CD4-positive, alpha-beta T cell treated with Interleukin-15 for 4 hours (primary cell): ENCODE measurements around the gene HES1.

Source experiments
- DNase-seq: peaks from one replicate; pipeline ENCODE4 v3.0.0-alpha.2; 2020; ENCODE audit warnings: low spot score

Gene HES1

GRCh38 chr3:194102436-194102835, 33.5 kb upstream of the HES1 start:
- DNase-seq: no peak

GRCh38 chr3:194103505-194103904, 32.4 kb upstream of the HES1 start:
- DNase-seq: peak; percentile 49

- DNase-seq: no peak
These were observed 31.8 kb upstream of the HES1 start for GRCh38 chr3:194103983-194104751.

GRCh38 chr3:194105292-194105691, 30.7 kb upstream of the HES1 start:
- no peak for DNase-seq

GRCh38 chr3:194107107-194107506, 28.8 kb upstream of the HES1 start:
- DNase-seq: no peak

GRCh38 chr3:194109192-194109863, 26.6 kb upstream of the HES1 start:
- no peak for DNase-seq

- DNase-seq: no peak
These were observed 25.5 kb upstream of the HES1 start for GRCh38 chr3:194110483-194110882.

GRCh38 chr3:194111336-194111735, 24.6 kb upstream of the HES1 start:
- DNase-seq: no peak

- DNase-seq: no peak
These were observed 23.5 kb upstream of the HES1 start for GRCh38 chr3:194112120-194113106.

GRCh38 chr3:194114123-194114522, 21.8 kb upstream of the HES1 start:
- no peak for DNase-seq

- DNase-seq: no peak
These were observed 18.7 kb upstream of the HES1 start for GRCh38 chr3:194117104-194117845.

- DNase-seq: no peak
These were observed 17.0 kb upstream of the HES1 start for GRCh38 chr3:194118920-194119319.

- DNase-seq: no peak
These were observed 15.9 kb upstream of the HES1 start for GRCh38 chr3:194119831-194120590.

- DNase-seq: no peak
These were observed 14.9 kb upstream of the HES1 start for GRCh38 chr3:194120789-194121770.

- no peak for DNase-seq
These were observed 13.9 kb upstream of the HES1 start for GRCh38 chr3:194121891-194122631.

- no peak for DNase-seq
These were observed 12.2 kb upstream of the HES1 start for GRCh38 chr3:194123726-194124125.

GRCh38 chr3:194124193-194124592, 11.8 kb upstream of the HES1 start:
- no peak for DNase-seq

- DNase-seq: no peak
These were observed 10.5 kb upstream of the HES1 start for GRCh38 chr3:194125442-194125841.

GRCh38 chr3:194126790-194127189, 9.2 kb upstream of the HES1 start:
- no peak for DNase-seq
